Measurements from ENCODE around the gene RCSD1. TPM values are rescaled to one million over a fixed set of nuclear protein-coding genes. Genes with fewer than 3 reads are reported as not detected.

The RCSD1 gene
- total RNA-seq, 2 experiments from 2014 or later = 131 to 133 TPM

- peak overlapping the region; percentile 75 for H3K27ac Mint-ChIP-seq
- peak overlapping the region; percentile 52 for H3K4me3 Mint-ChIP-seq
- peaks cover 31% of the 10 kb centered on the region for H3K36me3 Mint-ChIP-seq
- POLR2A ChIA-PET = interaction anchor here (1.1 to 3.9 kb wide), 5 partner anchors 10 to 23 kb away, joined by 3 to 21 read pairs (median 7); no protein-coding TSS in a partner anchor
- ATAC-seq (ENCODE audit: low read depth) (peak; percentile 30), DNase-seq (no peak)
- H3K9me3 Mint-ChIP-seq = no peaks in the 10 kb centered on the region
- no peaks in the 10 kb centered on the region for H3K27me3 Mint-ChIP-seq
- H3K4me1 Mint-ChIP-seq = peaks cover 61% of the 10 kb centered on the region
Observed at GRCh38 chr1:167651161-167651693, 21.2 kb downstream of the RCSD1 start.

GRCh38 chr1:167654975-167655575, 25.0 kb downstream of the RCSD1 start:
- H3K27me3 Mint-ChIP-seq = no peaks in the 10 kb centered on the region
- H3K36me3 Mint-ChIP-seq = peaks cover 28% of the 10 kb centered on the region
- ATAC-seq (ENCODE audit: low read depth) (no peak), DNase-seq (no peak)
- H3K27ac Mint-ChIP-seq = peak overlapping the region; percentile 38
- POLR2A ChIA-PET = interaction anchor here (0.6 kb wide), 1 partner anchor 291 kb away, joined by 4 read pairs; no protein-coding TSS in a partner anchor
- H3K9me3 Mint-ChIP-seq = no peaks in the 10 kb centered on the region
- H3K4me1 Mint-ChIP-seq = peaks cover 52% of the 10 kb centered on the region
- H3K4me3 Mint-ChIP-seq = no peak overlapping the region

- POLR2A ChIA-PET = interaction anchor here (0.6 kb wide), 1 partner anchor 53 kb away, joined by 4 read pairs; no protein-coding TSS in a partner anchor
- no peaks in the 10 kb centered on the region for H3K9me3 Mint-ChIP-seq
- ATAC-seq (ENCODE audit: low read depth) (no peak), DNase-seq (no peak)
- H3K27me3 Mint-ChIP-seq = no peaks in the 10 kb centered on the region
- peaks cover 46% of the 10 kb centered on the region for H3K4me1 Mint-ChIP-seq
- H3K4me3 Mint-ChIP-seq = no peak overlapping the region
- H3K36me3 Mint-ChIP-seq = peaks cover 31% of the 10 kb centered on the region
- no peak overlapping the region for H3K27ac Mint-ChIP-seq
Observed at GRCh38 chr1:167656657-167657056, 26.6 kb downstream of the RCSD1 start.

- Mint-ChIP-seq H3K27me3 (no peaks in the 10 kb centered on the region), H3K4me1 (peaks cover 41% of the 10 kb centered on the region), H3K4me3 (no peak overlapping the region), H3K9me3 (no peaks in the 10 kb centered on the region), H3K27ac (peak overlapping the region; percentile 30), H3K36me3 (peaks cover 44% of the 10 kb centered on the region)
- DNase-seq (no peak), ATAC-seq (ENCODE audit: low read depth) (no peak)
- POLR2A ChIA-PET = no interaction called here
Observed at GRCh38 chr1:167658574-167659328, 28.7 kb downstream of the RCSD1 start.

- H3K36me3 Mint-ChIP-seq = peaks cover 39% of the 10 kb centered on the region
- POLR2A ChIA-PET = no interaction called here
- H3K27ac Mint-ChIP-seq = peak overlapping the region; percentile 66
- H3K27me3 Mint-ChIP-seq = no peaks in the 10 kb centered on the region
- DNase-seq (no peak), ATAC-seq (ENCODE audit: low read depth) (no peak)
- H3K4me1 Mint-ChIP-seq = peaks cover 35% of the 10 kb centered on the region
- no peaks in the 10 kb centered on the region for H3K9me3 Mint-ChIP-seq
- H3K4me3 Mint-ChIP-seq = no peak overlapping the region
Observed at GRCh38 chr1:167659450-167659849, 29.4 kb downstream of the RCSD1 start.

- H3K27ac Mint-ChIP-seq = peak overlapping the region; percentile 66
- no peak for DNase-seq
- no peak for ATAC-seq (ENCODE audit: low read depth)
- POLR2A ChIA-PET = no interaction called here
- H3K4me3 Mint-ChIP-seq = no peak overlapping the region
- peaks cover 33% of the 10 kb centered on the region for H3K4me1 Mint-ChIP-seq
- H3K9me3 Mint-ChIP-seq = no peaks in the 10 kb centered on the region
- H3K27me3 Mint-ChIP-seq = no peaks in the 10 kb centered on the region
- peaks cover 38% of the 10 kb centered on the region for H3K36me3 Mint-ChIP-seq
Observed at GRCh38 chr1:167659881-167660280, 29.8 kb downstream of the RCSD1 start.

GRCh38 chr1:167661527-167662426, 31.7 kb downstream of the RCSD1 start:
- peak overlapping the region; percentile 5 for H3K27ac Mint-ChIP-seq
- POLR2A ChIA-PET = no interaction called here
- ATAC-seq (ENCODE audit: low read depth) = no peak

GRCh38 chr1:167663002-167663772, 33.2 kb downstream of the RCSD1 start:
- no peak for DNase-seq
- no peak overlapping the region for H3K4me3 Mint-ChIP-seq
- H3K27ac Mint-ChIP-seq = no peak overlapping the region
- H3K9me3 Mint-ChIP-seq = no peaks in the 10 kb centered on the region
- H3K4me1 Mint-ChIP-seq = peaks cover 25% of the 10 kb centered on the region
- peaks cover 34% of the 10 kb centered on the region for H3K36me3 Mint-ChIP-seq
- POLR2A ChIA-PET = no interaction called here
- ATAC-seq (ENCODE audit: low read depth) = no peak
- H3K27me3 Mint-ChIP-seq = no peaks in the 10 kb centered on the region

More at GRCh38 chr1:167661527-167662426, 31.7 kb downstream of the RCSD1 start:
- Mint-ChIP-seq H3K27me3 (no peaks in the 10 kb centered on the region), H3K9me3 (no peaks in the 10 kb centered on the region), H3K4me1 (peaks cover 27% of the 10 kb centered on the region), H3K4me3 (no peak overlapping the region), H3K36me3 (peaks cover 37% of the 10 kb centered on the region)
- no peak for DNase-seq

GRCh38 chr1:167665469-167665868, 35.4 kb downstream of the RCSD1 start:
- ATAC-seq (ENCODE audit: low read depth) (no peak), DNase-seq (no peak)
- POLR2A ChIA-PET = no interaction called here
- Mint-ChIP-seq H3K27ac (no peak overlapping the region), H3K4me3 (no peak overlapping the region), H3K27me3 (no peaks in the 10 kb centered on the region), H3K36me3 (peaks cover 36% of the 10 kb centered on the region), H3K4me1 (peaks cover 19% of the 10 kb centered on the region), H3K9me3 (no peaks in the 10 kb centered on the region)

GRCh38 chr1:167666416-167666815, 36.4 kb downstream of the RCSD1 start:
- Mint-ChIP-seq H3K27ac (no peak overlapping the region), H3K4me3 (no peak overlapping the region), H3K36me3 (peaks cover 42% of the 10 kb centered on the region), H3K27me3 (no peaks in the 10 kb centered on the region), H3K9me3 (no peaks in the 10 kb centered on the region), H3K4me1 (peaks cover 17% of the 10 kb centered on the region)
- ATAC-seq (ENCODE audit: low read depth) (no peak), DNase-seq (no peak)
- POLR2A ChIA-PET = no interaction called here

GRCh38 chr1:167667536-167667935, 37.5 kb downstream of the RCSD1 start:
- POLR2A ChIA-PET = no interaction called here
- Mint-ChIP-seq H3K27ac (no peak overlapping the region), H3K9me3 (no peaks in the 10 kb centered on the region), H3K4me3 (no peak overlapping the region), H3K27me3 (no peaks in the 10 kb centered on the region), H3K36me3 (peaks cover 47% of the 10 kb centered on the region), H3K4me1 (peaks cover 22% of the 10 kb centered on the region)
- DNase-seq (no peak), ATAC-seq (ENCODE audit: low read depth) (no peak)

GRCh38 chr1:167668108-167668507, 38.1 kb downstream of the RCSD1 start:
- Mint-ChIP-seq H3K9me3 (no peaks in the 10 kb centered on the region), H3K4me3 (no peak overlapping the region), H3K4me1 (peaks cover 25% of the 10 kb centered on the region), H3K36me3 (peaks cover 47% of the 10 kb centered on the region), H3K27me3 (no peaks in the 10 kb centered on the region), H3K27ac (no peak overlapping the region)
- POLR2A ChIA-PET = no interaction called here
- DNase-seq = no peak
- no peak for ATAC-seq (ENCODE audit: low read depth)

Data from activated naive CD8-positive, alpha-beta T cell treated with anti-CD3 and anti-CD28 coated beads, Interleukin-2, amount 10 ng/mL, durations not matched to agents 7 days and 5 days (primary cell).